Left hindlimb (tissue), 1 donor: ENCODE measurements around the gene GRK7.
"Not testable (repeated sequence)": the region's sequence is repeated elsewhere in the genome, so short reads cannot be mapped to it uniquely, and the experiment has no call there.

Source experiments
- DNase-seq: peaks from one replicate; pipeline ENCODE4 v3.0.0-alpha.2; 2018

GRK7 gene

GRCh38 chr3:141762552-141762951 lies 656 bp upstream of the GRK7 start:
- DNase-seq = not testable (repeated sequence)

GRCh38 chr3:141764045-141764444 lies 837 bp downstream of the GRK7 start:
- no peak for DNase-seq

GRCh38 chr3:141764465-141764864 lies 1.3 kb downstream of the GRK7 start:
- DNase-seq = no peak

GRCh38 chr3:141764986-141765385 lies 1.8 kb downstream of the GRK7 start:
- DNase-seq = no peak

GRCh38 chr3:141767066-141767465 lies 3.9 kb downstream of the GRK7 start:
- DNase-seq = no peak

- DNase-seq = no peak
Observed at GRCh38 chr3:141769221-141769894, 6.2 kb downstream of the GRK7 start.

- DNase-seq = no peak
Observed at GRCh38 chr3:141773676-141774075, 10.5 kb downstream of the GRK7 start.

- no peak for DNase-seq
Observed at GRCh38 chr3:141776376-141776775, 13.2 kb downstream of the GRK7 start.

- DNase-seq = no peak
Observed at GRCh38 chr3:141776885-141777284, 13.7 kb downstream of the GRK7 start.

GRCh38 chr3:141777957-141778813 lies 15.0 kb downstream of the GRK7 start:
- no peak for DNase-seq

- no peak for DNase-seq
Observed at GRCh38 chr3:141779667-141780066, 16.5 kb downstream of the GRK7 start.

- no peak for DNase-seq
Observed at GRCh38 chr3:141782386-141782932, 19.3 kb downstream of the GRK7 start.

- no peak for DNase-seq
Observed at GRCh38 chr3:141783632-141784031, 20.4 kb downstream of the GRK7 start.

- DNase-seq = no peak
Observed at GRCh38 chr3:141784096-141784495, 20.9 kb downstream of the GRK7 start.

- no peak for DNase-seq
Observed at GRCh38 chr3:141784531-141784930, 21.3 kb downstream of the GRK7 start.

GRCh38 chr3:141788149-141788548 lies 24.9 kb downstream of the GRK7 start:
- DNase-seq = no peak

GRCh38 chr3:141788750-141789149 lies 25.5 kb downstream of the GRK7 start:
- DNase-seq = not testable (repeated sequence)

GRCh38 chr3:141789281-141789680 lies 26.1 kb downstream of the GRK7 start:
- no peak for DNase-seq

GRCh38 chr3:141790171-141790570 lies 27.0 kb downstream of the GRK7 start:
- DNase-seq = no peak

GRCh38 chr3:141792495-141792894 lies 29.3 kb downstream of the GRK7 start:
- no peak for DNase-seq

- DNase-seq = no peak
Observed at GRCh38 chr3:141793476-141794260, 30.5 kb downstream of the GRK7 start.

- DNase-seq = no peak
Observed at GRCh38 chr3:141795276-141795675, 32.1 kb downstream of the GRK7 start.

- no peak for DNase-seq
Observed at GRCh38 chr3:141795741-141796080, 32.5 kb downstream of the GRK7 start.
